Measurements from ENCODE around the gene LIMA1.

DNA sequence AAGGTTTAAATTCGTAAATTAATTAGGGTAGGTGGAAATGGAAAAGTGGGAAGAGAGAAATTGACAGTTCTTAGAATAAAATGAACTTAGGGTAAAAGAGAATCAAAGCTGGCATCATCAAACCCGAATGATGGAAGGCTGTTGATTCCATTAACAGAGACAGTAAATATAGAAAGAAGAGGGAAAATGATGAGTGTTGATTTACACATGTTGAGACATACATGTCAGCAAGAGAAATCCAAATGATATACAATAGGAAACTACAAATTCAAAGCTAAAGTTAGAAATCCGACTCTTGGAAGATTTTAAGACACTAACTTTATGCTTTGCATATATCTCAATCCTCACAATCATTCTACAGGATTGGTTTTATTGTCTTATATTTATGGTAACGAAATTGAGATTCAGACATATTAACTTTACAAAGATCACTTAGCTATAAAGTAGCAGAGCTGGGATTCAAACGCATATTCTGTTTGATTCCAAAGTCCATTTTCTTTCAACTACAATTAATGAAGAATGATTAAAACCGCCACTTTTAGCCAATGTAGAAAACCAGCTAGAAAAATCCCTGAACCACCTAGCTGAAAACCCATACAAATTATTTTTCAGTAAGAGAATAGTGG is 30.2 kb downstream of the LIMA1 start:
- TF ChIP-seq, protein P1, sequence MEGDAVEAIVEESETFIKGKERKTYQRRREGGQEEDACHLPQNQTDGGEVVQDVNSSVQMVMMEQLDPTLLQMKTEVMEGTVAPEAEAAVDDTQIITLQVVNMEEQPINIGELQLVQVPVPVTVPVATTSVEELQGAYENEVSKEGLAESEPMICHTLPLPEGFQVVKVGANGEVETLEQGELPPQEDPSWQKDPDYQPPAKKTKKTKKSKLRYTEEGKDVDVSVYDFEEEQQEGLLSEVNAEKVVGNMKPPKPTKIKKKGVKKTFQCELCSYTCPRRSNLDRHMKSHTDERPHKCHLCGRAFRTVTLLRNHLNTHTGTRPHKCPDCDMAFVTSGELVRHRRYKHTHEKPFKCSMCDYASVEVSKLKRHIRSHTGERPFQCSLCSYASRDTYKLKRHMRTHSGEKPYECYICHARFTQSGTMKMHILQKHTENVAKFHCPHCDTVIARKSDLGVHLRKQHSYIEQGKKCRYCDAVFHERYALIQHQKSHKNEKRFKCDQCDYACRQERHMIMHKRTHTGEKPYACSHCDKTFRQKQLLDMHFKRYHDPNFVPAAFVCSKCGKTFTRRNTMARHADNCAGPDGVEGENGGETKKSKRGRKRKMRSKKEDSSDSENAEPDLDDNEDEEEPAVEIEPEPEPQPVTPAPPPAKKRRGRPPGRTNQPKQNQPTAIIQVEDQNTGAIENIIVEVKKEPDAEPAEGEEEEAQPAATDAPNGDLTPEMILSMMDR (IDR thresholded peaks at IDR 0.05) = no peak
- TF ChIP-seq POLR2A (IDR thresholded peaks at IDR 0.05) = no peak

All from body of pancreas (tissue), 4 donors.